Activated gamma-delta T cell treated with Interleukin-2 at 50 U/mL for 16 hours (primary cell): Measurements from ENCODE around the gene PXDN.

Source experiments
- DNase-seq: peaks from one replicate; pipeline ENCODE4 v3.0.0-alpha.2; 2020

PXDN gene

DNA sequence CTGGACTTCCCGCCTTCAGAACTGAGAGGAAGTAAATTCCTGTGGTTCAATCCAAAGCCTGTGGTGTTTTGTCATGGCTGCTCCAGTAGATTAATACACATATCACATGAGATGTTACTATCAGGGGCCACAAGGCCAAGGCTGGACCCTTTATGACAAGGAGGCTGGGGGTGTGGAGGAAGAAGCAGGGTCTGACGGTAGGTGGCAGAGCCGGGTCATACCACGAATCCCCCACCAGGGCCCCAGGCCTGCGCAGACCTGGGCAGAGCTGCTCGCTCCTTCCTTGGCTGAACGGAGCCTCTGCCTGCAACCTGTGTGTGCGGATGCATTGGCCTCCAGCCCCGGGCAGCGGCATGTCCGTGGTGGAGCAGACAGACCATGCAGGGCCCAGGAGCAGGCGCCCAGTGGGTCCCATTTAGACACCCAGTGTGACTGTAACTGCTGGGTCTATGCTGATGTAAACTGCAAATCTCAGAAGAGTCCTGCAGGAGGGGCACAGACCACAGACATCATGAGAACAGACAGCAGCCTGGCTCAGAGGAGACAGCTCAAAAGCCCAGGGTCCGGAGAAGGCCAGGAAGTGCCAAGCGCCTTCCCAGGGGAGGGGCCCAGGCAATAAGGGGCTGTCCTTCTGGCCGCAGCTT lies 155.2 kb downstream of the PXDN start:
- DNase-seq: no peak

DNA sequence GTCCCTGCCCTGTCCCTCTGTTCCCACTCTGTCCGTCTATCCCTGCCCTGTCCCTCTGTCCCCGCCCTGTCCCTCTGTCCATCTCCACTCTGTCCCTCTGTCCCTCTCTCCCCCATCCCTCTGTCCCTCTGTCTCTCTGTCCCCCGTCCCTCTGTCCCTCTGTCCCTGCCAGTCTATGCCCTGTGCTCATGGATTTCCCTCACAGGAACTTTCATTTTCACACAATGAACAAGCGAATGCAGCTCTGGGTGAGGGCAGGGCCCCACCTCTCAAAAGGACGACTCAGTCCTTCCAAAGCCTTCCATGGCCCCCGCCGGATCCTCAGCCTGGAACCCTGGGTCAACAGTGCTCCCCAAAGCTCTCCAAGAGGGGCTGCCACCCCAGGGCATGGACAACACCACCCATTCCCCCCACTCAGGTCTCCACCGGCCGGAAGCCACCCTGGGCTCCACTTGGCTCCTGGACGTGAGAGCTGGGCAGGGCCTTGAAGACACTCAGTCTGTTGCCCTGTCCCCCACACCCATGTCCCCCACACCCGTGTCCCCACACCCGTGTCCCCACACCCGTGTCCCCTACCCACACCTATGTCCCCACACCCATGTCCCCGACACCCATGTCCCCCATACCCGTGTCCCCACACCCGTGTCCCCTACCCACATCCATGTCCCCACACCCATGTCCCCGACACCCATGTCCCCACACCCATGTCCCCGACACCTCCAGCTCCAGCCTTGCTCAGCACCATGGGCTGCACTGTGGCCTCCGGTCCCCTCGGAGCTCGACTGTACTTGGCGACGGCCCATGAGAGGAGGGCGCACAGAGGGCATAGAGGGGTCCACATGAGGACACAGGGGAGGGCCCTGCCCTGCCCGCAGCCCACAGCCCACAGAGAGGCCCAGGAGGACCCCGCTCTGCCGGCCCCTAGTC lies 156.0 kb downstream of the PXDN start:
- no peak for DNase-seq

- DNase-seq: no peak
Measured at GRCh38 chr2:1586923-1587840, 157.1 kb downstream of the PXDN start.

GRCh38 chr2:1586251-1586922 lies 157.9 kb downstream of the PXDN start:
- no peak for DNase-seq

DNA sequence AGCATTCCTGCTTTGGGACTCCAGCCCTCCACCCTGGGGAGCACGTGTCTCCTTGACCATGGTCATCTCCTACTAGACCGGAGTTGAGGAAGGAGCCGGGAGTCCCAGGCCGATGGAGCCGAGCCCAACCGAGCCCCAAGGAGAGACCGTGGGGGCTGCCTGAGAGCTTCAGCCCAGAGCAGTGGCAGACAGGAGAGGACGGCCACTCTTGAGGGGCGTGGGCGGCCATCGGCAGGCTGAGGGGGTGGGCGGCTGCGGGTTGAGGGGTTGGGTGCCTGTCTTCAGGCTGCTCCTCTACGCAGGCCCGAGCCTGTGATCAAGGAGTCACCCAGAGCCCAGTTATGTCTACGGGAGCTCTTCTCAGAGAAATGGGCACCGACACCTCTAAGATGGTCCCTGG lies 158.7 kb downstream of the PXDN start:
- no peak for DNase-seq

- DNase-seq: no peak
Measured at GRCh38 chr2:1584691-1585485, 159.4 kb downstream of the PXDN start.

DNA sequence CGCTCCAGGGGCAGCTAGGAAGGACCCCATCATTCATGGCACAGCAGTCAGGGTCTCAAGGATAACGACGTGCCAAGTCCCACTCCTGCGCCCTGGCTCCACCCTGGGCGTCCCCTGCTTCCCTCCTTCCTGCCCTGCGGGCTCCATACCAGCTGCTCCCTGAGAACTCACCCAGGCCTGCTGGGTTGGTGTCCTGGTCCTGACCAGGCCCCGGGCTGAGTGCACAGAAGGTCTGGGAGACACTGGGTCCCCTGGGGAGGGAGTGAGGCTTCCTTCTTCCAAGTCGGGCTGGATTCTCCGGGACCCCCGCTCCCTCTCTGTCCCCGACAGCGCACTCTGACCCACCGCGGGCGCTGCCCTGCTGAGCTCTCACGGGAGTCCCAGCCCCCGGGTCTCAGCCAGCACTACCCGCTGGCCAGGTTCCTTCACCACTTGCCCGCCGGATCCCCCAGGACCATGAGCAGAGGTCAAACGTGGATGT lies 160.2 kb downstream of the PXDN start:
- DNase-seq: no peak

DNA sequence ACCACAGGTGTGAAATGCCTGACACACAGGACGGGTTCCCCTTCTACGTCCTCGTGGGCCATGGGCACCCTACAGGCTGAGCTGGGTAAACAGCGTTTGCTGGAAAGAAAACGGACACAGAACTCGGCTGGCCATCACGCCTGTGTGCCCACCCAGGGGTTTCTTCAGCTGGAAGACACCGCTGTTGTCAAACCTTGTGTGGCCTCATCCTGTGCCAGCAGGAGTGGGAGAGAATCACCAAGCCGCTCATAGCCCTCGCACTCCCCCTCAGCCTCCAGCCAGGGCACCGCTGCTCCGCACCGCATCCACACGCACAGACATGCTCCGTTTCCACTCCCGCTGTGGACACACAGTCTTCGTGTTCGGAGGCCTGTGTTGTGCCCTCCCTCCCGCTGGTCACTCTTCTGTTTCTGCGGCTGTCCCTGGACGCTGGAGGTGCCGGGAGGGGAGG lies 161.4 kb downstream of the PXDN start:
- DNase-seq: no peak

- DNase-seq: no peak
Measured at GRCh38 chr2:1581965-1582625, 162.2 kb downstream of the PXDN start.
